ENCODE results near the gene MAPK4. TPM values are rescaled to one million over a fixed set of nuclear protein-coding genes. Genes with fewer than 3 reads are reported as not detected.

MAPK4 gene
- polyA plus RNA-seq, 1 donor, result 1.5 TPM

DNA sequence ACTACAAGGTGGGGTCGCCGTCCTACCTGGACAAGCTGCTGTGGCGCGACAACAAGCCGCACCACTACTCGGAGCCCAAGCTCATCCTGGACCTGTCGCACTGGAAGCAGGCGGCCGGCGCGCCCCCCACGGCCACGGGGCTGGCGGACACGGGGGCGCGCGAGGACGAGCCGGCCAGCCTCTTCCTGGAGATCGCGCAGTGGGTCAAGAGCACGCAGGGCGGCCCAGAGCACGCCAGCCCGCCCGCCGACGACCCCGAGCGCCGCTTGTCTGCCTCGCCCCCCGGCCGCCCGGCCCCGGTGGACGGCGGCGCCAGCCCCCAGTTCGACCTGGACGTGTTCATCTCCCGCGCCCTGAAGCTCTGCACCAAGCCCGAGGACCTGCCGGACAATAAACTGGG, 169.5 kb downstream of the MAPK4 start:
- no peak overlapping the region for H3K27ac ChIP-seq (ENCODE audit: low read length)
- no peaks in the 10 kb centered on the region for H3K27me3 ChIP-seq (ENCODE audit: control insufficient read depth, insufficient read depth, low read length)
- DNase-seq, result no peak
- WGBS (ENCODE audit: insufficient coverage, low lambda C conversion rate), result no CpG with 5 or more reads among the region's 46 CpGs
- peaks cover 3% of the 10 kb centered on the region for H3K9me3 ChIP-seq (ENCODE audit: control insufficient read depth, low read depth, low read length)
- H3K36me3 ChIP-seq (ENCODE audit: control insufficient read depth, insufficient read depth, low read length), result no peaks in the 10 kb centered on the region
- H3K4me1 ChIP-seq (ENCODE audit: control insufficient read depth, insufficient read depth, low read length), result peaks cover 23% of the 10 kb centered on the region
- no peak overlapping the region for H3K4me3 ChIP-seq (ENCODE audit: low read length)

DNA sequence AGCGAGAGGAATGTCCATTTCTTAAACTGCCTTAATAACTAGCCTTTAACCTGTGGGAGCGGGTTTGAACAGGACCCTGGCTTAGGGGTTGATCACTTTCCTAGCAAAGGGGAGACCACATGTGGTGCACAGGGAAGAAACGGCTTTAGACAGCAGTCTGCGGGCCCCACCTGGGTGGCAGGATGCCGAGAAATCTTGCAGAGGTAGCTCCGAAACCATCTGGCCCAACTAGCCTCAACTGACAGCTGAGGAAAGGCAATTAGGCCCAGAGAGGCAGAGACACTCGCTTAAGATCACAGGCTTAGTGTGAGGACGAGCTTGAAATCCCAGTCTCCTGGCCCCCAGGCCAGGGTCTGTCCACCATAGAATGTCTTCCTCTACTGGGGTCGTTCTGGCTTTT, 170.1 kb downstream of the MAPK4 start:
- H3K36me3 ChIP-seq (ENCODE audit: control insufficient read depth, insufficient read depth, low read length), result no peaks in the 10 kb centered on the region
- 100% methylated on average over 1 of the region's 9 CpGs for WGBS (ENCODE audit: insufficient coverage, low lambda C conversion rate)
- DNase-seq, result no peak
- H3K27ac ChIP-seq (ENCODE audit: low read length), result no peak overlapping the region
- H3K4me3 ChIP-seq (ENCODE audit: low read length), result no peak overlapping the region
- H3K4me1 ChIP-seq (ENCODE audit: control insufficient read depth, insufficient read depth, low read length), result peaks cover 23% of the 10 kb centered on the region
- peaks cover 3% of the 10 kb centered on the region for H3K9me3 ChIP-seq (ENCODE audit: control insufficient read depth, low read depth, low read length)
- H3K27me3 ChIP-seq (ENCODE audit: control insufficient read depth, insufficient read depth, low read length), result no peaks in the 10 kb centered on the region

GRCh38 chr18:50734342-50734741, 174.5 kb downstream of the MAPK4 start:
- H3K27ac ChIP-seq (ENCODE audit: low read length), result no peak overlapping the region
- H3K4me1 ChIP-seq (ENCODE audit: control insufficient read depth, insufficient read depth, low read length), result peaks cover 4% of the 10 kb centered on the region
- no peaks in the 10 kb centered on the region for H3K36me3 ChIP-seq (ENCODE audit: control insufficient read depth, insufficient read depth, low read length)
- H3K9me3 ChIP-seq (ENCODE audit: control insufficient read depth, low read depth, low read length), result no peaks in the 10 kb centered on the region
- no peak overlapping the region for H3K4me3 ChIP-seq (ENCODE audit: low read length)
- H3K27me3 ChIP-seq (ENCODE audit: control insufficient read depth, insufficient read depth, low read length), result no peaks in the 10 kb centered on the region
- no CpG with 5 or more reads among the region's 8 CpGs for WGBS (ENCODE audit: insufficient coverage, low lambda C conversion rate)
- no peak for DNase-seq

GRCh38 chr18:50734886-50735285, 175.0 kb downstream of the MAPK4 start:
- Histone ChIP-seq H3K4me1 (ENCODE audit: control insufficient read depth, insufficient read depth, low read length) (peaks cover 4% of the 10 kb centered on the region), H3K27ac (ENCODE audit: low read length) (no peak overlapping the region), H3K27me3 (ENCODE audit: control insufficient read depth, insufficient read depth, low read length) (no peaks in the 10 kb centered on the region), H3K4me3 (ENCODE audit: low read length) (no peak overlapping the region), H3K9me3 (ENCODE audit: control insufficient read depth, low read depth, low read length) (no peaks in the 10 kb centered on the region), H3K36me3 (ENCODE audit: control insufficient read depth, insufficient read depth, low read length) (no peaks in the 10 kb centered on the region)
- no CpG with 5 or more reads among the region's 5 CpGs for WGBS (ENCODE audit: insufficient coverage, low lambda C conversion rate)
- DNase-seq, result no peak

GRCh38 chr18:50737127-50737526, 177.2 kb downstream of the MAPK4 start:
- no peak overlapping the region for H3K27ac ChIP-seq (ENCODE audit: low read length)
- no CpG with 5 or more reads among the region's 3 CpGs for WGBS (ENCODE audit: insufficient coverage, low lambda C conversion rate)
- H3K4me3 ChIP-seq (ENCODE audit: low read length), result no peak overlapping the region
- no peaks in the 10 kb centered on the region for H3K9me3 ChIP-seq (ENCODE audit: control insufficient read depth, low read depth, low read length)
- H3K4me1 ChIP-seq (ENCODE audit: control insufficient read depth, insufficient read depth, low read length), result peaks cover 4% of the 10 kb centered on the region
- DNase-seq, result no peak
- no peaks in the 10 kb centered on the region for H3K27me3 ChIP-seq (ENCODE audit: control insufficient read depth, insufficient read depth, low read length)
- no peaks in the 10 kb centered on the region for H3K36me3 ChIP-seq (ENCODE audit: control insufficient read depth, insufficient read depth, low read length)

- DNase-seq, result no peak
- Histone ChIP-seq H3K9me3 (ENCODE audit: control insufficient read depth, low read depth, low read length) (no peaks in the 10 kb centered on the region), H3K4me1 (ENCODE audit: control insufficient read depth, insufficient read depth, low read length) (peaks cover 4% of the 10 kb centered on the region), H3K36me3 (ENCODE audit: control insufficient read depth, insufficient read depth, low read length) (no peaks in the 10 kb centered on the region), H3K27me3 (ENCODE audit: control insufficient read depth, insufficient read depth, low read length) (no peaks in the 10 kb centered on the region), H3K4me3 (ENCODE audit: low read length) (no peak overlapping the region), H3K27ac (ENCODE audit: low read length) (no peak overlapping the region)
- no CpG with 5 or more reads among the region's 7 CpGs for WGBS (ENCODE audit: insufficient coverage, low lambda C conversion rate)
Measured at GRCh38 chr18:50738098-50738757, 178.3 kb downstream of the MAPK4 start.

- Histone ChIP-seq H3K4me3 (ENCODE audit: low read length) (no peak overlapping the region), H3K4me1 (ENCODE audit: control insufficient read depth, insufficient read depth, low read length) (peaks cover 4% of the 10 kb centered on the region), H3K27me3 (ENCODE audit: control insufficient read depth, insufficient read depth, low read length) (no peaks in the 10 kb centered on the region), H3K36me3 (ENCODE audit: control insufficient read depth, insufficient read depth, low read length) (no peaks in the 10 kb centered on the region), H3K27ac (ENCODE audit: low read length) (no peak overlapping the region), H3K9me3 (ENCODE audit: control insufficient read depth, low read depth, low read length) (no peaks in the 10 kb centered on the region)
- peak; percentile 32 to 55 for DNase-seq
Measured at GRCh38 chr18:50742952-50743351, 183.1 kb downstream of the MAPK4 start.

DNA sequence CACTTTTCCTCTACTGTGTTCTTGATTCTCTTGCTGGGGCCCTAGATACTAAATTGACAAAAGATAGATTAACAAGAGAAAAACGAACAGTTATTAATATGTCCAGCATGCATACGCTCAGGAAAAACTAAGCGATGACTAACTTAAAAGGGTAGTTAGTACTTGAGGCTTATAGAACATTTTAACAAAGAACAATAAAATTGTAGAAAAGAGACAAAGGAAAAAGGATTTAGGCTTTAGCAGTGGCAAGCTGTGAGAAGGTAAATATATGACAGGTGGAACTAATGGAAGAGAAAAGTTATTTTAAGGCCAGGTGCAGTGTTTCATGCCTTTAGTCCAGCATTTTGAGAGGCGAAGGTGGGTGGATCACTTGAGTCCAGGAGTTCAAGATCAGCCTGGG, 184.4 kb downstream of the MAPK4 start:
- no peak overlapping the region for H3K4me3 ChIP-seq (ENCODE audit: low read length)
- no peaks in the 10 kb centered on the region for H3K36me3 ChIP-seq (ENCODE audit: control insufficient read depth, insufficient read depth, low read length)
- no peak overlapping the region for H3K27ac ChIP-seq (ENCODE audit: low read length)
- no peaks in the 10 kb centered on the region for H3K27me3 ChIP-seq (ENCODE audit: control insufficient read depth, insufficient read depth, low read length)
- no peak for DNase-seq
- WGBS (ENCODE audit: insufficient coverage, low lambda C conversion rate), result 97% methylated on average over 3 of the region's 4 CpGs
- H3K9me3 ChIP-seq (ENCODE audit: control insufficient read depth, low read depth, low read length), result no peaks in the 10 kb centered on the region
- H3K4me1 ChIP-seq (ENCODE audit: control insufficient read depth, insufficient read depth, low read length), result peaks cover 3% of the 10 kb centered on the region

DNA sequence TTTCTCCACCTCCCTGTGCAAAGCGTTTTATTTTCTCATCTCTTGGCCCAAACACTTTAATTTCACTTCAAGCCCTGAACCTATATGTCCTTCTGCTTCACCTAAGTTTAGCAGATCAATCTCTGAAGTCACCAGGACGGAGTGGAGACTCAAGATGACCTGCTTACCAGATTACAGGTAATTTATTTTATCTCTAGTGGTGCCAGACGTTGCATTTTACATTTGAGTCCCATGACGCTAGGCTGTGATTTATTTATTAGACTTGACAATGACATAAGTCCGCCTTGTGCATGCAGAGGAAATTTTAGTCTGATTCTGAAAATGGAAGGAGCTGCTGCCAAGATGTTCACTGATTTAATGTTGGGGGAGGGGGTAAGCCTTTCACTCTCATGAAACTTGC, 186.1 kb downstream of the MAPK4 start:
- WGBS (ENCODE audit: insufficient coverage, low lambda C conversion rate), result 90% methylated on average over 3 of the region's 5 CpGs
- Histone ChIP-seq H3K9me3 (ENCODE audit: control insufficient read depth, low read depth, low read length) (no peaks in the 10 kb centered on the region), H3K4me3 (ENCODE audit: low read length) (no peak overlapping the region), H3K27me3 (ENCODE audit: control insufficient read depth, insufficient read depth, low read length) (no peaks in the 10 kb centered on the region), H3K4me1 (ENCODE audit: control insufficient read depth, insufficient read depth, low read length) (peaks cover 3% of the 10 kb centered on the region), H3K36me3 (ENCODE audit: control insufficient read depth, insufficient read depth, low read length) (no peaks in the 10 kb centered on the region), H3K27ac (ENCODE audit: low read length) (no peak overlapping the region)
- no peak for DNase-seq

- no peaks in the 10 kb centered on the region for H3K27me3 ChIP-seq (ENCODE audit: control insufficient read depth, insufficient read depth, low read length)
- WGBS (ENCODE audit: insufficient coverage, low lambda C conversion rate), result 0% methylated on average over 1 of the region's 1 CpG
- H3K36me3 ChIP-seq (ENCODE audit: control insufficient read depth, insufficient read depth, low read length), result no peaks in the 10 kb centered on the region
- no peak for DNase-seq
- no peaks in the 10 kb centered on the region for H3K9me3 ChIP-seq (ENCODE audit: control insufficient read depth, low read depth, low read length)
- peaks cover 3% of the 10 kb centered on the region for H3K4me1 ChIP-seq (ENCODE audit: control insufficient read depth, insufficient read depth, low read length)
- no peak overlapping the region for H3K27ac ChIP-seq (ENCODE audit: low read length)
- no peak overlapping the region for H3K4me3 ChIP-seq (ENCODE audit: low read length)
Measured at GRCh38 chr18:50747849-50748242, 188.0 kb downstream of the MAPK4 start.
